Kidney glomerular epithelial cell (primary cell): Measurements from ENCODE around the gene HDLBP.

Source experiments
- DNase-seq: peaks from one replicate; lab custom pipeline; 2025; lab: John Stamatoyannopoulos, UW

HDLBP gene

DNA sequence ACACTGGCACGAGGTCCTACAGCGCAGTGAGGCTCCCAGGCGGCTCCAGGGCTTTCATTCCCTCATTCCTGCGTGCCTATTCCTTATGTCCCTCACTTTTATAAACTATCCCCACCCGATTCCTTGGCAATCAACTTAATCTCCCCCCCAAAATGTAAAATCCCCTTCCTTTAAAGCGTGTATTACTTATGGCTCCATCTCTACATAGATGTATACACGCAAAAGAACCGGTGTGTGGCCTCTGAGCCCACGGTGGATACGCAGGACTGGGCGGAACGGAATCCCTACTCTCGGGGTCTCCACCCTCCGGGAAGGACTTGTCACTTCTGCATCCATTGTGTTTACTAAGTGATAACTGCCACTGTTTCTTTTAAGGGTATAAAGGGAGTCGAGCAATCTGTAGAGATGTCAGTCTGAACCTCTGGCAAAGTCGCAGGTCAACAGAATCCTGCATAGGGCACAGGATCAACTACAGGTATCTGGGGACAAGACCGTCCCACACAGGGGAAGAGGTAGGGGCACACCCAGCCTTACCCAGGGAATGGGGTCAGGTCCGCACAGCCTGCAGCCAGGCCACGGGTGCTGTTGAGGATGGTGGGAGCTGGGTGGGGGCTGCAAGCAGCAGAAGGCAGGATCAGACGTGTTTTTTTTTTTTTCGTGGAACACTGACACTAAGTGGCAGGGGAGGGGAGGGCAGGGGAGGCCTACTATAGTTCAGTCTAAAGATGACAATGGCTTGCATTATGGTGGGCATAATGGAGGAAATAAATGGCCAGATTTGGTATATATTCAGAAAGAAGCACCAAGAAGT is 42.1 kb downstream of the HDLBP start:
- DNase-seq, result no peak

DNA sequence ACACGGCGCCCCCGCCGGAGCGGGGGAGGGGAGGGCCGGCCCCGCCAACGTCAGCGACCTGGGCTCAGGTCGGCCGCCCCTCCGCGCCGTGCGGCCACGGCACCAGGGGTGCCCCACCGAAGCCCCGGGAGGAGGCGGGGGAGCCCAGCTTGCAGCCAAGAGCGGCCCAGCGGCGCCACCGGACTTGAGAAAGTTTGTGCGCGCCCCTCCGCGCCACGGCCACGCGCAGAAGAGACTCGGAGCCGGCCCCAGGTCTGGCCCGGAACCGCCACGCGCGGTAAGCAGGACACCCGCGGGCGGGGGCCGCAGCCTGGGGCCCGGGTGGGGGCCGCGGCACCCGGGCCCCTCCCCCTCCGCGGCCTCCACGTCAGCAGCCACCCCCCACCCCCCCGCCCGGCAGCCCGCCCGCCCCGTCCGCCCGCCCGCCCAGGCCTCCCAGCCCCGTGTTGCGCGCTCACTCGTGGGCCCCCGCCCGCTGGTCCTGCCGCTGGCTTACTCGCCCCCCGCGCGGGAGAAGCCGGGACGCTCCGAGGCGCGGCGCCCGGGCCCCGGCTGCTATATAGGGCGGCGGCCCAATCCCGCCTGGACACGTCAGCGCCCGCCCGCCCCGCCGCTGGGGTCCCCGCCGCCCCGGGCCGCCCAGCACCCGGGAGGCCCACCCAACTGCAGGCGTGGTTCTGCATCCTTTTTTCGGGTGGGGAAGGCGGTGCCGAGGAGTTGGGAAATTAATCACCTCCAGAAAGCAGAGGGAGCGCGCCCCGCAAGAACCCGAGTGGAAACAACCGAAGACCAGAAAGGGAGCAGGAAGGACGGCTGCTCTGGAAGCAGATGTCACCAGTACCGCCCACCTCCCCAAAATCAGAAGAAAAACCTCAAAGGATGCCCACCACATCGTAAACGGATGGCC is 42.9 kb downstream of the HDLBP start:
- DNase-seq, result no peak

DNA sequence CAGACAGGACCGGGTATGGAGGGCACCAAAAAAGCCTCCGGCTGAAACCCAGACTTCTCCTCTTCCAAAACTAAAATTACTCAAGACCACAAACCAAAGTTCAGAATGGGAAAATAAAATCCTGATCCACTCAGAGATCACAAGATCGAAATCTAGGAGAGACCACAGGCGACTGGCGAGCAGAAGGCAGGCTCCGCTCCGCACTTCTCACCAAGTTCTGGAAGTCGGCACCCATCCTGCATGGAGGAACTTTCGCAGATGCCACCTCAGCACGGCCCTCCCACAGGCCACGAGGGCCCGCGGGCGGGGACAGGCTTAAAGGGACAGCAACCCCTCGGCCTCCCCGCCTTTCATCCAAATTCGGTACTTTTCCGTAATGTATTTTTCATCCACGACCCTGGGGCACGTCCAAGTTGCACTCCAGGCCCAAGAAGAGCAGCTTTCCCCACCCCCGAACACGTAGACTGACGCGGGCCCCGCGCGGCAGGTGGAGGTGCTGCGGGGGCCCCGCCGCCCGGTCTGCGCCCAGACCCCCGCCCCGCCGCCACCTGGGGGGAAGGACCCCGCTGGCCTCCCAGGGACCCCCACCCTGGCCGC is 43.7 kb downstream of the HDLBP start:
- DNase-seq, result peak; percentile 38

DNA sequence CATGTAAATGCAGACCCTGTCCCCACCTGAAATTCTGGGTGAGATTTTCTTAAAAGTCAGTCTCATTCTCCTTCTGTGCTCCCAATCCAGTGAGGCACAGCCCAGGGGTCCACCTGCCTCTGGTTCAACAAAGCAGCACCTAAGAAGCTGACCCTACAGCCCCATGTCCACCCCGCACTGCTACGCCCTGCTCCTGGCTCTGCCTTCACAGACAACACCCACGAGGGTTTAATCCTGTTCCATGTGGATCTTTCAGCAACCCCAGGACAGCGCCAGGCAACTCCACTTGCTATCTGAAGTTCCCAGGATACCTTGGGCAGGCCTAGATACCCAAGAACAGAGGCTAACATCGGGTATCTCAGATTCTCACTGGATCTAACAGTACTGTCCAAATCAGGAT is 44.9 kb downstream of the HDLBP start:
- no peak for DNase-seq

DNA sequence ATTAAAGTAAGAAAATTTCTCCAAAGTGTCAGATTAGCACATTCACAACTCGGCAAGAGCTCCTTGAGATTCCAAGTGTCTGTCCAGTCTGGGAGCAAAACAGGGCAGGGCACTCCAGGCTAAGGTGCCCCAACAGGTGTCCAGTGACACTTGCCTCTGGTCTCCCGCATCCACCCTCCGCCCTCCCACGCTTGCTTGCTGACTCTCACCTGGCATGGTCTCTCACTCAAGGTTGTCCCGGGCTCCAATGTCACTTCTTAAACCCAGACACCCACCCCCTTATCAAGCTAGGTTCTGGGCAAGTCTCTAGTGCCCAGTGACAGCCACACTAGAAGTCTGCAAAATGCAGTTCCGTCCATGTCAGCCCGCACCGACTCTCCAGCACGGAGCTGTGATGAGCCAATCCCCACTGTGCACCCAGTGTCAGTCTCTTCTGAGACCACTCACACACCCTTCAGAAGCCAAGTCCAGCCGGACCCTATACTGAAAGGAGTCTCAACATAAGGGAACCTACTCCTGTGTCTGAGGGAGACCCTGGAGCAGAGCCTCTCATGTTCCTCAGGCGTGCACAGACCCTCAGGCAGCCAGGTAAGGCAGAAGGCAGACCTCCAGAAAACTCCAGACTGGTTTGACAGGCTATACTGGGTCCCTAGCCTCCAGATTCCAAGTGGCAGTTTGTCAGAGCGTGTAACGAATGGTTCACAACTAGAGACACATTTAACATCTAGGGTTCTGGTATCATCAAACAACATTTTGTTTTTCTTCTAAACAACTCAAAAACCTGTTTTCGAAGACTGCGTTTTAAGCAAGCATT is 45.6 kb downstream of the HDLBP start:
- no peak for DNase-seq

DNA sequence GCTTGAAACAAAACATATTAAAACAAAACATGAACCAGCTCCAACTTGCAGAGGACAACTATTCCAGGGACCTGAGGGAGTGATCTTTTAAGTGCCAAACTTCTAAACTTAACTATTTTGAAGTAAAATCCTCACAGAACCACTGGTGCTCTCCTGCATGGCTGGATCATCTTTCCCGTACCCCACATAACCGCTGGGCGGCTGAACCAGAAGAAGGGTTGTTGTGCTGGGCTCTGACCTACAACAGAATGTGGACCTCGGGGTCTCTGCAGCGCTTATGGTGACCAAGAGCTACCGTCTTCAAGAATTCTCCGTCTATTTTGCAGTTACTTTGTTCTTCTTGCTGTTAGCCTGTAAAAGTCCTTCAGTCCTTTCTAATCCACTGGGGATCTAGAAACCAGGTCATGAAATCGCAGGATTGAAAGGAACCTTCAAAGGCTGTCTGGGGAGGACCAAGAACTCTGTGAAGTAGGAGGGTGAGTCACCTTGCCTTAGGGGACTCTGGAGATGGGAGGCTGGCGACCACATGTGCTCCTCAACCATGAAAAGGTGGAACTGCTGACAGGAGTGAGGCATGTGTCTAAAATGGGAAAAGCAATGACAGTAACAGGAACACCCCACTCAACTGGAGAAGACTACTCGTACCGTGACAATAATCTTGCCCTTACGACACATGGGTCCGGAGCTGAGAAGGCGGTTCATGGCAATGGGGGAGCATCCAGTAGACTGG is 46.6 kb downstream of the HDLBP start:
- DNase-seq, result no peak

DNA sequence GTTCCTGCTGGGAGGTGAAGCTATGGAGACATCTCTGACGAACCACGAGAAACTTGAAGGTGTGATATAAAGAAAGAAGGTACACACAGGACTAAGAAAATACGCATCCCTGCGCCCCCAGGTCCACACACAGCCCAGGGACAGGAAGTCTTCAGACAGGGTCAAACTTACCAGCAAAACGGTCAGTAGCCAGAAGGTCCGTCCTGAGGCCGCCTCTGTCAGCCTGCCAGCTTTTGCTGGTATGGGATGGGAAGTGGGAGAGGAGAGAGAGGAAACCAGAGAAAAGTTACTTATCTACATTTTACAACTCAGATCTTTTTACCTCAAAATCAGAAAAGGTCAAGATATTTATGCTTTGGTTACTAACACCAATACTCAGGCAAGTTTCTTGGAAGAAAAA is 47.2 kb downstream of the HDLBP start:
- no peak for DNase-seq

DNA sequence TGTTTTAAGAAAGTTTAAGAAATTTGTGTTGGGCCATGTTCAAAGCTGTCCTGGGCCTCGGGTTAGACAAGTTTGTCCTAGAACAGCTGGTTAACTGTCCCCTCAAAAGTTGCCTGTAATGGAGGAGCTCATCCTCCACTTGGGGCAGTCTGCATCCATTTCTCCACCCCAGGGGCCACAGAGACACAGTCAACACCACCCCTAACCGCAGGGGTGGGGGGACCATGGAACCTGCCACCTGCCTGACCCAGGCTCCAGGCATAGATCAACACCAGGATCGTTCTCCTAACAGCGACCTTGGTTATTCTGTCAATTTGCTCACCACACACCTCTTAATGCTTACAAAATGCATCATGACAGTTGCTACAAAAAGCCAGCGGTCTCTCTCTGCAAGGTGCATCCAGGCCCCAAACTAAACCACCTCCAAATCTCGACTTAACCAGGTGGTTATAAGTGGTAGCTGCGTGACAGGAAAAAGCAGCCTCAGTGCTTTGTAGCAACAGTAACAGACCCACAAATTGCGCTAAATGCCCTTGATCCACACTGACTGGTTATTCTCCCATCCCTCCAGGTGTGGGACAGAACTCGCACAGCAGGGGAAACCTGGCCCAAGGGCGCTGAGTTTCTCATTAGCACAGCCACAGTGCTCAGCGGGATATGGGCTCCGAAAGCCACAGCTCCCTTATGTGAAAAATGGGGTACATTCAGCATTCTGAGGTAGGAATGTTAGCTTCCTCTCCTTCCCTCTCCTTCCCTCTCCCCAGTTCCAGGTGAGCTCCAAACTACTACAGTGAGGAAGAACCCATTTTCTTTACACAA is 48.0 kb downstream of the HDLBP start:
- DNase-seq, result no peak

DNA sequence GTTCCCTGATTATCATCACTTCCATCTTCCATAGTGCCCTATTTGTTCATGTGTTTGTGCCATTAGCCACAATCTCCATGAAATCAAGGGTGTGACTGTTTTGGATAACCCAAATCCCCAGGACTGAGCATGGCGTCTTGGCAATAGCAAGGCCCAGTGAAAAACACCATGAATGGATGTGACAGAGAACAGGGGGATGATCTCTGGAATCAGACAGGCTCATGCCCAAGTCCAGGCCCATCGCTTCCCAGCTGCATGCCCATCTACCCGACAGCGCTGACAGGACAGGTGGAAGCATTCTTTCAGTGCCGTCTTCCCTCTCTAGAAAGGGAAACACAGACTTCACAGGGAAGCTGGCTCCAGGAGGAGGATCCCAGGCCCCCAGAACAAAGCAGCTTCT is 50.0 kb downstream of the HDLBP start:
- DNase-seq, result no peak

DNA sequence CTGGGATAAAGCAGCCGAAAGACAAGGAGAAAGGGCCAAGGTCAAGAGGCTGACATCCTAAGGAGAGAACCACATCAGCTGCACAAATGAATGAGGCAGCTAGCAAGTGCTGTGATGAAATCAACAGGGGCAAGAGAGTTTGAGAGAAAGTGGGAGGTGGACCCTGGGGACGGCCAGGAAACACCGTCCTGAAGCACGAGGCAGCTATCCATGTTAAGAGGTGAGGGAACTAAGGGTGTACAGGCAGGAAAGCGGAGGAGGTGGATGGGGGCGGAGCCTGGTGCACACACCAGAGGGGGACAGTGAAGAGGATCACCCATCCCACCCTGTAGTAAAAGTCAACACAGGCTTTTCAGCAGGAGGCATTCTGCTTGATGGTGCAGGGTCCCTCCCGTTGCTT is 52.4 kb downstream of the HDLBP start:
- DNase-seq, result no peak

DNA sequence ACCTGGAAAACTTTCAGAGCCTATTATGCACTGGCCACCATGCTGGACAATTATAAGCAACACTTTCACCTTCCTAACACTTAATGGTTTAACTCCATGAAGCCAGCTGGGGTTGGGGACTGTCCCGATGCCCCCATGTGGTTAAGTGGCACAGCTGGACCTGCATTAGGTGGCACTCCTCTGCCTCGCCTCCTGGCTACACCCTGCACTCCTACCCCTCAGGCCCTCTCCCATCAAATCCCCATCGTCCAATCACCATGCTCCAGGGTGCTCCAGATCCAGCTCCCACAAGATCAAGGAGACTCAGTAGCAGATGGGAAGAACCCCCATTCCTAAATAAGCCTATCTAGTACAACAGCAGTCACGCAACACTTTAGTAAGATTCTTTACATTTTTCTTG is 53.8 kb downstream of the HDLBP start:
- no peak for DNase-seq

DNA sequence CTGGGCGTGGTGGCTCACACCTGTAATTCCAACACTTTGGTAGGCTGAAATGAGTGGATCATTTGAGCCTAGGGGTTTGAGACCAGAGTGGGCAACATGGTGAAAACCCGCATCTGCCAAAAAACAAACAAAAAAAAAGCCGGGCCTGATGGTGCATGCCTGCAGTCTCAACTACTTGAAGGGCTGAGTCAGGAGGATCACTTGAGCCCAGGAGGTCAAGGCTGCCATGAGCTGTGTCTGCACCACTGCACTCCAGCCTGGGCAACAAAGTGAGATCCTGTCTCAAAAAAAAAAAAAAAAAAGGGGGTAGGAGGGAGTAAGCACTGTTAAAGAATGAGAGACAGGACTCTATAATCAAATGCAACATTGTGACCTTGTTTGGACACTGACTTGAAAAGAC is 54.6 kb downstream of the HDLBP start:
- no peak for DNase-seq

DNA sequence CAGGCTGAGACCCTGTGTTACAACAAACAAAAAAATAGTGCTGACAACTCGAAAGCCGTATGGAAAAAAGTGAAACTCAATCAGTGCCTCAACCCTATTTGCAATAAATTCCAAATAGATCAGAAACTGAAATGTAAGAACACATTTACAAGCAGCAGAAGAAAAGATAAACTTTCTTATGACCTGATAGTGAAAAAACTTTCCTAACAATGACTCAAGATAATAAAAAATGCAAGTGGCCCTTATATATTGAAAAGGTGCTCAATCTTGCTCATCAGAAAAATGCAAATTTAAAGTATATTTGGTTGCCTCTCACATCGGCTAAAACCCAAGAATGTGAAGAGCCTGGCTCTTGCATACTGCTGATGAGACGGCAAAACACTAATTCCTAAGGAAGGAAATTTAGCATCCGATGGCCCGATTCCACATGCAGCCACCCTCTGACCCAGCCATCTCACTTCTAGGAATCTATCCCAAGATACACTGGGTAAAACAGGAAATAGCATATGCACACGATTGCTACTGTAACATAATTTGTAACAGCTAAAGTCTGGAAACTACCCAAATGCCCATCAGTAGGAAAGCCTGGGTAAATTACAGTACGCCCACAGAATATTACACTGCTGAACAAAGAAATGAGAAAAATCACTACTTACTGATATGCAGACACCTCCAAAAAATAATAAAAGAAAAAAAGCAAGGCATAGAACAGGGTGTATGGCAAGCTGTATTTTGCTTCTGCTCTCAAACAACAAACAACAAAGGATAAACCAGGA is 56.8 kb downstream of the HDLBP start:
- no peak for DNase-seq

DNA sequence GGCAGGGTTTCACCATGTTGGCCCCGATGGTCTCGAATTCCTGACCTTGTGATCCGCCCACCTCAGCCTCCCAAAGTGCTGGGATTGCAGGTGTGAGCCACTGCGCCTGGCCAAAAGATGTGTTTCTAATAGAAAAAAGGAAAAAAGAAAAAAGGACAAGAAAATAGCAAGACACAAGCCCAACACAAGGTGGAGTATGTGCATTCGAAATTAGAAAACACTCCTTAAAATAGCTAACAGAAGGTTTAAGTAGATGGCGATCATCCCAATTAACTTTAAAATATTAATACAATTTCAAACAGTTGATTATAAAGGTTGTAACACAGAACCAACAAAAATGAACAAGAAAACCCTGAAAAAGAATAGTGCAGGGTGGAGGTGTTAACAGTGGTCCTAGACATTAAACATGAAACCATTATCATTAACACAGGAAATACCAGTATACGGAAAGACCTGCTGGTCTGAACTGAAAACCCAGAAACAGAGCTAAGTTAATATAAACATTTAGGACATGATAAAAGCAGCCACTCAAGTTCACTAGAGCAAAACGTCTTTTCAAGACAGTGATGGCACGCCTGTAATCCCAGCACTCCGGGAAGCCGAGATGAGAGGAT is 57.9 kb downstream of the HDLBP start:
- no peak for DNase-seq

DNA sequence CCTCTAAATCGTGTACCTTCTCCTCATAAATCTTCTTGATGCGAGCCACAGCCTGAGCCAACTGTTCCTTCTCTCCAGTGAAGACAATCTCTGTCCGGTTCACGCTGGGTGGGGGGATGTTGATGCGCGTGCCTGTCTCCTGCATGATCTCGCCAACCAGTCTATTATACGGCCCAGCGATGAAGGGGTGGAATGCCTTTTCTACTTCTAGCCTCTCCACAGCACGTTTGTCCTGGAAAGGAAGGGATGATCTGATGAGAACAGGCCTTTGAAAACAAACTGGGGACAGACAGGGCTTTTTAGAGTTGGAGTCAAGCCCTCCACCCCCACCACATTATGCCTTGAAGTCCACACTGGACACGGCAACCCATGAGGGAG is 59.3 kb downstream of the HDLBP start:
- DNase-seq, result no peak

DNA sequence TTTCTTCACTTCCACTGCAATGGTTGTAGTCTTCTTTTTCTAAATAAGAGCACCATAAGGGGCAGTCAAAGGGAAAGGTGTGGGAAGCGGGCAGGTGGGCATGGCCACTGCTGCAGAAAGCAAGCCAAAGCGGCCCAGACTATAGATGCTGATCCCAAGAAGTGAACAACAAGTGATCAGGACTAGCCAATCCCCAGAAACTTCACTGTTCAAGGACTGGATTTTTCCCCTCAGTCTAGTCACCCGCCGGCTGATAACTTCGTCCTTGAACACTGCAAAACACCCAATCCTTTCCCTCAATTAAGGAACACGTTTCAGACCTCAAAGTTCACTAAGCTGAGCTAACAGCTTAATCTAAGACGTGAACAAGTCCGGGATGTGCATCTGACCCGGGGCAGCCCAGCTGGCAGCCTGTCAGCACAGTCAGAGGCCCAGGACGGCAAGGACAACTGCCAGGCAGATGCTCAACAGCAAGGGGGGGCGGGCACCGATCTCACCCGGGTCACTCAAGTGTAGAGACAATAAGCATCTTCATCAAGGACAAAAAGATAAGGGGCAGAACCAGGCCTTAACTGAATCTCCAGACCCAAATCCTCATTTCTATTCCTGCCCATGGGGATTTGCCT is 59.8 kb downstream of the HDLBP start:
- no peak for DNase-seq

DNA sequence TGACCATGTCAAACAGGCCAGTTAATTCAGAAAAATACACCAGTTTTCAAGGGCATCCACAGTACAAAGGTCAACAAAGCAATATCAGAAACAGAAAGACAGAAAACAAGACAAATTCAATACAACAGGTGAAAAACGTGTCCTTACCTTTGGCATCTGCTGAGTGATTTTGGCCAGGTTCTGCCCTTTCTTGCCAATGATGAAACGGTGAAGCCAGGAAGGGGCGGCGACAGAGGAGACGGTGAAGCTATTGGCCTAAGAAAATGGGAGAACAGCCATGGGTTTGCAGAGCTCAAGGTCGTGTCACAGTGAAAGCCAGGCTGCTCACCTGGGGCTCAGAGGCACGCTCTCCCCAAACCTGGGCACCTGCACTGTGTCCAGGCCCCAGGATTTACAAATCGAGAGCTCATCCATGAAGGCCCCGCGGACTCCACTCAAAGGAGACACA is 60.5 kb downstream of the HDLBP start:
- DNase-seq, result no peak

DNA sequence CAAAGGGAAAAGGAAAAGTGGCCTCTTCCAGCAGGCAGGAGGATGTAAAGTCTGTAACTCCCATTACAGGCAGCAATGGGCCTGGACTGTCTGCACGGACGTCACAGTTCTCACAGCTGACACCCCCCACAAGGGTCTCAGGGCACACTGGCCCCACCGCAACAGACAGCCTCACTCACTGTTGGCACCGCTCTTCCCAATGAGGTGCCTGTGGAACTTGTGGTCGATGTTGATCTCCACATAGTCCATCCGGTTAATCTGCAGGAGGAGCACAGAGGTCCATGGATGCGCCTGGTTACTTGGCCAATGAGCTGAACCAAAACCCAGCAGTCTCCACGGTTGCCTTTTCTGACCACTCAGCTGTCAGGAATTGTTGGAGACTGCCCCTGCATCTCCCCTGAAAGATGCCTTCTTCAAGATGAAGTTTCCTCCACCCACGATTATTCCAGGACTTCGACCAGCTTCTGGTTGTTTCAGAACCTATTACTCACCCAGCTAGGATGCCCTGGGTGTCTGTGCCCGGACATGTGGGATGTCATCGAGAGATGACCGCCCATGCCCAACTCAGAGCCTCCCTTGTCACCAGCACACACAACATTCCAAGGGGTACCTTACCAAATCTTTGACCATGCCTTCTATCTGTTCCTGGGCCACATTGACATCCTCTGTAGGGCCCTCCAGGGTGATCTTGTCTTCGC is 62.5 kb downstream of the HDLBP start:
- no peak for DNase-seq
